Measurements from ENCODE around the gene SCN8A.
"Not testable (repeated sequence)": the region's sequence is repeated elsewhere in the genome, so short reads cannot be mapped to it uniquely, and the experiment has no call there.

The SCN8A gene

GRCh38 chr12:51625370-51625769, 34.3 kb downstream of the SCN8A start:
- DNase-seq = no peak

- no peak for DNase-seq
Measured at GRCh38 chr12:51626115-51626514, 35.1 kb downstream of the SCN8A start.

GRCh38 chr12:51626629-51627028, 35.6 kb downstream of the SCN8A start:
- DNase-seq = no peak

DNA sequence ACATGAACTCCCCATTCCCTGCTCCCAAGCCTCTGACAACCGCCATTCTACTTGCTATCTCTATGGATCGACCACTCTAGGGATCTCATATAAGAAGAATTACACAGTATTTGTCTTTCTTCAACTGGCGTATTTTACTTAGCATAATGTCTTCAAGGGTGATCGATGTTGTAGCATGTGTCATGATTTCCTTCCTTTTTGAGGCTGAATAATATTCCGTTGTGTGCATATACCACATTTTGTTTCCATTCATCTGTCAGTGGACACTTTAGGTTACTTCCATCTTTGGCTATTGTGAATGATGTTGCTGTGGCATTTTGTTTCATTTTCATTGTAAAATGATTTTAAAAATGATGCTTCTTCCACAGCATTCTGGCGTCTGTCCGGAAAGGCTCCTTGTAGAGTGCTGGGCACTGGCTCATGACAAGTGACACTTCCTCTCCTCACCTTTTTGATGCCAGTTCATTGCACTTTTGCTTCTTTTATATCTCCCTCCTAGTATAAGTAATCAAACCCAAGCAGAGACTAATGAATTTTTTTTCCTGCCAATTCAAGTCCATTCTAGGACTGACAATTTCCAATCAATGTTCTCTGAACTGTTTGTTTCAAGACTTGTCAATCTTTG, 39.3 kb downstream of the SCN8A start:
- DNase-seq = no peak

GRCh38 chr12:51630986-51631385, 40.0 kb downstream of the SCN8A start:
- DNase-seq = no peak

DNA sequence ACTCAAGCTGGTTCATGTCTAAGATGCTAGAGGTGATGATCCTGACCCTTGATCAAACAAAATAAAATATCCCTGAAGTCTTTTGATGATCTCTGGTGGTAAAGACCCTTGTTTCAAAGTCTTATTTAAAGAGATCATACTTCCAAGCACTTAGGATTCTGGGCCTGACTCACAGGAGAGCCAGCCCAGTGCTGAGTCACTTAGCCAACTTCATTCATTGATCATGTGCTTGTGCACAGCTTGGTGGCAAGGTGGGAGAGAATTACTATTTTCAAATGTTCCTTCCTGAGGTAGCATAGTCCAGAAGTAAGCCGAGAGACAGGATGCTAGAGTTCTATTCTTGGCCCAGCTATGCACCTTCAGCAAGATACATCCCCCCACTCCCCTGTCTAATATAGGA, 40.6 kb downstream of the SCN8A start:
- no peak for DNase-seq

DNA sequence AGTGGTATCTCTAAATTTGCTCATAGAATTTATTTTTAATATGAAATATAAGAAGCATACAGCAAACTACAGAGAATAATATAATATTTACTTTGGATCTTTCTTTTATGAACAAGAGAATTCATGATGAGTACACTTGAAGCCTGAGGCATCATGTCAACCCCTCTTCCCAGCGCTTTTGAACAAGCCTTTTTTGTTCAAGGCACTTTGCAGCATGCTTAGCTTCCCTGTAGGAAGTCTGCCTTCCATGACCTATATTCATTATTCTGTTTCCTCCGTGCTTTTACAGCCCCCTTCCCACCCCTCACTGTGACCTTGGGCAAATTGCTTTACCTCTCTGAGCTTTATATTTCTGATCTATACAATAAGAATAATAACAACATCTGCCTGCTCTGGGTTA, 41.6 kb downstream of the SCN8A start:
- no peak for DNase-seq

DNA sequence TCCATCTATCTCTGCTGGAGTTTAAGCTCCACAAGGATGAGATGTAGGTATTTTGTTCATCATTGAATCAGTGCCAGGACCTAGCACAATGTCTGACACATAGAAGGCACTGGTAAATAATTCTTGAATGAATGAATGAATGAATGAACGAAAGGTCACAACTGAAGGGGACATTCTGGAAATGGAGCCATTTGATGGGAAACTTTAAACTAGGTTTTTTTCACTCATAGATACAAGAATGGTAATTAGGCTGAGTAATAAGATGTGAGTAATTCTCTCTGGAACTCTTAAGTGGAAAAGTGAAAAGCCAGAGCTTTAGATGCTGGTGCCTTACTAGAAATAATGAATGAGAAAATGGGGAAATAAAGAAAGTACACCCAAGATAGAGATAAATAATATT, 44.3 kb downstream of the SCN8A start:
- DNase-seq = no peak

- DNase-seq = no peak
Measured at GRCh38 chr12:51636581-51636980, 45.5 kb downstream of the SCN8A start.

DNA sequence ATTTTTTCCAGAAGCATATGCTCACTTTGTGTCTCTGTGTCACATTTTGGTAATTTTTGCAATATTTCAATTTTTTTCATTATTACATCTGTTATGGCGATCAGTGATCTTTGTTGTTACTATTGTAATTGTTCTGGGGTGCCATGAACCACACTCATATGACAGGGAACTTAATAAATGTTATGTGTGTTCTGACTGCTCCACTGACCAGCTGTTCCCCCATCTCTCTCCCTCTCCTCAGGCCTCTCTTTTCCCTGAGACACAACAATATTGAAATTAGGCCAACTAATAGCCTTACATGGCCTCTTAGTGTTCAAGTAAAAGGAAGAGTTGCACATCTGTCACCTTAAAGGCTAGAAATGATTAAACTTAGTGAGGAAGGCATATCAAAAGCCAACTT, 46.0 kb downstream of the SCN8A start:
- no peak for DNase-seq

- no peak for DNase-seq
Measured at GRCh38 chr12:51639361-51639760, 48.3 kb downstream of the SCN8A start.

GRCh38 chr12:51642286-51642685, 51.3 kb downstream of the SCN8A start:
- DNase-seq = no peak

- no peak for DNase-seq
Measured at GRCh38 chr12:51643951-51644350, 52.9 kb downstream of the SCN8A start.

DNA sequence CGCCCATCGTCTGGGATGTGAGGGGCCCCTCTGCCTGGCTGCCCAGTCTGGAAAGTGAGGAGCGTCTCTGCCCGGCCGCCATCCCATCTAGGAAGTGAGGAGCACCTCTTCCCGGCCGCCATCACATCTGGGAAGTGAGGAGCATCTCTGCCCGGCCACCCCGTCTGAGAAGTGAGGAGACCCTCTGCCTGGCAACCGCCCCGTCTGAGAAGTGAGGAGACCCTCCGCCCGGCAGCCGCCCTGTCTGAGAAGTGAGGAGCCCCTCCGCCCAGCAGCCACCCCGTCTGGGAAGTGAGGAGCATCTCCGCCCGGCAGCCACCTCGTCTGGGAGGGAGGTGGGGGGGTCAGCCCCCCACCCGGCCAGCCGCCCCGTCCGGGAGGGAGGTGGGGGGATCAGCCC, 53.7 kb downstream of the SCN8A start:
- not testable (repeated sequence) for DNase-seq

GRCh38 chr12:51645961-51646360, 54.9 kb downstream of the SCN8A start:
- DNase-seq = no peak

GRCh38 chr12:51647647-51648046, 56.6 kb downstream of the SCN8A start:
- no peak for DNase-seq

GRCh38 chr12:51653431-51653830, 62.4 kb downstream of the SCN8A start:
- no peak for DNase-seq

- DNase-seq = no peak
Measured at GRCh38 chr12:51661199-51661598, 70.2 kb downstream of the SCN8A start.

GRCh38 chr12:51661836-51662235, 70.8 kb downstream of the SCN8A start:
- DNase-seq = no peak

DNA sequence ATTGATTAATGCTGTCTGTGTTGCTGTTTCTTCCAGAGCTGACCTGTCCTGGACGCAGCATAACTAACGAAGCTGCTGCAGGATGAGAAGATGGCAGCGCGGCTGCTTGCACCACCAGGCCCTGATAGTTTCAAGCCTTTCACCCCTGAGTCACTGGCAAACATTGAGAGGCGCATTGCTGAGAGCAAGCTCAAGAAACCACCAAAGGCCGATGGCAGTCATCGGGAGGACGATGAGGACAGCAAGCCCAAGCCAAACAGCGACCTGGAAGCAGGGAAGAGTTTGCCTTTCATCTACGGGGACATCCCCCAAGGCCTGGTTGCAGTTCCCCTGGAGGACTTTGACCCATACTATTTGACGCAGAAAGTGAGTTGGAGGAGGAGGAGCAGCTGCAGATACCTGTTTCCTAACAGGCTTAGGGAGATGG, 71.7 kb downstream of the SCN8A start:
- DNase-seq = no peak

- DNase-seq = no peak
Measured at GRCh38 chr12:51663390-51663789, 72.4 kb downstream of the SCN8A start.

- no peak for DNase-seq
Measured at GRCh38 chr12:51666696-51667095, 75.7 kb downstream of the SCN8A start.

GRCh38 chr12:51667269-51667668, 76.2 kb downstream of the SCN8A start:
- no peak for DNase-seq

DNA sequence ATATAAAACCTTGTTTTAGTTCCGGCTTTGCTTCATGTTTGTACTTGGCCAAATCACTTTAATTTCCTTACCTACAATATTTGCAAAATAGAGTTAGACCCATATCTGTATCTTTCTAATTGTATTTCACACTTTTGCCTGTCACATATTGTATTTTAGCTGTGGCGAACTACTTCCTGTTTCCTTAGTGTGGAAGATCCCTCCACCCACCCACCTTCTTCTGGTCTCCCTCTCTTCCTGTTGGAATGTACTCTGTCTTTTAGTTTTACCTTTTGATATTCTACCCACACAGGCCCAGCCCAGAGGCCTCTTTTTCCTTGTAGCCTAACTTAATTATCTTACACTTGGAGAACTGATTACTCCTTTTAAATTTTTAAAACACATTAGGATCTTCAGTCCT, 78.2 kb downstream of the SCN8A start:
- DNase-seq = no peak

DNA sequence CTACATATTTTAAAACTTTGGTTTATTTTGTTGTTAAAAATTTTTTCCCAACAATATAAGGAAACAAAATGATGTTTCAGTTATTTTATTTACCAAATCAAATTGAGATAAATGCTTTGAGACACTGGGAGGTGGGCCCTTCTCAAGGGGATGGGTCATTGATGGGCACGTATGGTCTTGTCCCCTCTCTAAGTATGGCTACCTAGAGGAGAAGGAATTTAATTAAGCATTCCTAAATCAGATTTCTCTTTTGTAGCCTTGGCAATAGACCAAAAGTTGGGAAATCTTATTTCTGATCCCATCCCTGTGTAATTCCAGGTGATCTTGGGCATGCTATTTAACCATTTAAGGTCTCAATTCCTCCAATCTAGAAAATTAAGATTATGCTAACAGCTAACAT, 79.0 kb downstream of the SCN8A start:
- no peak for DNase-seq

DNA sequence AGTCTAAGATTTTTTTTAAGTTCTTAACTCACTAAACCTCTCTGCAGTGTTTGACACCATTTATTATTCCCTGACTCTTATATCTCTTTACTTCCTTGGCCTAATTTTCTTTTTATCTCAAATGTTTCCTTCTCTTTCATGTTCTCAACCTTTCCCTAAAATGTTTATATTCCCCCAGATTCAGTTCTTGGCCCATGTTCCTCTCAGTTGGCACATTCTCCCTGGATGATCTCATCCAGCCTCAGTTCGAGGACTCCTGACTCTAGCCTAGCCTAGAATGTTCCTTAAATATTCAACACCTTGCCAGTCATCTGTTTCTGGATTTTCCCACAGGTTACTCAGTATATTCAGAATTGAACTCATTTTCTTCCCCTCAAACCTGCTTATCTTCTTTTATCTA, 81.3 kb downstream of the SCN8A start:
- DNase-seq = no peak

Measured in activated CD8-positive, alpha-beta memory T cell treated with anti-CD3 and anti-CD28 coated beads for 24 hours (primary cell).